GM12892 (cell line): ENCODE measurements around the gene KRTAP5-3.

Experiments
- POLR2A ChIP-seq: IDR thresholded peaks from 2 replicates; pipeline ENCODE4 v1.6.1; 2011; ENCODE audit warnings: low read depth, low read length, control low read depth
- POLR2AphosphoS5 ChIP-seq: IDR thresholded peaks from 2 replicates; pipeline ENCODE4 v1.6.1; 2011; ENCODE audit warnings: low read depth, low read length, control low read depth

DNA sequence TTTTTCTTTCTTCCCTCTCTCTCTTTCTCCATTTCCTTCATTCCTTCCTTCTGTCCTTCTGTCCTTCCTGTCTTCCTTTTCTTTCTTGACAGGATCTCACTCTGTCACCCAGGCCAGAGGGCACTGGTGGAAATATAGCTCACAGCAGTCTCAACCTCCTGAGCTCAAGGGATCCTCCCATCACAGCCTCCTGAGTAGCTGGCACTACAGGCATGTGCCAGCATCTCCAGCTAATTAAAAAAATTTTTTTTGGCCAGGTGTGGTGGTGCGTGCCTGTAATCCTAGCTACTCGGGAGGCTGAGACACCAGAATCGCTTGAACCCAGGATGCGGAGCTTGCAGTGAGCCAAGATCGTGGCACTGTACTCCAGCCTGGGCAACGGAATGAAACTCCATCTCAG lies 31.4 kb downstream of the KRTAP5-3 start:
- TF ChIP-seq POLR2A (no peak), POLR2AphosphoS5 (no peak)
